Panc1 (cell line): ENCODE results near the gene PPBP.

Experiments
- CTCF ChIP-seq: fragments of 450-650 bp; IDR thresholded peaks from 2 replicates; pipeline ENCODE4 v1.5.1; 2017; ENCODE audit warnings: mild to moderate bottlenecking
- POLR2AphosphoS5 ChIP-seq: IDR thresholded peaks from 2 replicates; pipeline ENCODE4 v1.6.1; 2012; ENCODE audit warnings: mild to moderate bottlenecking, low read depth, low read length, moderate library complexity
- REST ChIP-seq, 2 experiments: IDR thresholded peaks; 2 replicates each; pipeline ENCODE4 v1.6.1; 2011 to 2012; ENCODE audit warnings: low read depth in 2 of 2, control low read depth in 1 of 2, low read length in 1 of 2, mild to moderate bottlenecking in 1 of 2, moderate library complexity in 1 of 2; ENCODE audit not compliant: insufficient read depth in 1 of 2
- SIN3A ChIP-seq: IDR thresholded peaks from 2 replicates; pipeline ENCODE4 v1.6.1; 2012; ENCODE audit warnings: low read depth, mild to moderate bottlenecking, low read length, moderate library complexity, borderline replicate concordance; ENCODE audit not compliant: insufficient read depth
- TCF7L2 ChIP-seq: IDR thresholded peaks from 2 replicates; pipeline ENCODE4 v1.6.1; 2011; ENCODE audit warnings: mild to moderate bottlenecking, low read depth, low read length, inconsistent platforms

- TF ChIP-seq CTCF = no peak; the same call in 1 of the 2 replicates
- no peak for TF ChIP-seq SIN3A
- no peak for TF ChIP-seq TCF7L2
- TF ChIP-seq POLR2AphosphoS5 = no peak
- TF ChIP-seq REST (IDR thresholded peaks at IDR 0.05; ENCODE audit: insufficient read depth in 1 of 2, low read depth in 2 of 2, low read length in 1 of 2) = no peak
Observed at GRCh38 chr4:73998040-73999011, 10.3 kb upstream of the PPBP start, which contains the start of gene CXCL5.
